Measurements from ENCODE around the gene UQCR10. TPM values are rescaled to one million over a fixed set of nuclear protein-coding genes. Genes with fewer than 3 reads are reported as not detected.

Gene UQCR10
- 271 TPM for total RNA-seq
- long read RNA-seq, transcript UQCR10-201 (2 exons, 916 nt): major isoform, 348 of 393 reads
- long read RNA-seq, transcript UQCR10-202 (2 exons, 584 nt): minor isoform, 40 of 393 reads
- long read RNA-seq, partial matches to known transcripts: 0 of 393 reads
- long read RNA-seq, other reads (novel, unspliced or antisense): 5 of 393 reads

- intact Hi-C loops (cut with DNase I): loop anchor here (5.0 kb wide), 2 partner anchors 215 to 235 kb away; partner anchors contain the start of gene THOC5
- DNase-seq (ENCODE audit: low spot score): peak; percentile 97
Observed at GRCh38 chr22:29767171-29768051, at the start of gene UQCR10. TSS of gene UQCR10 (plus strand) at chr22:29767369. CDS start at chr22:29767399, 30 bp downstream.

- DNase-seq (ENCODE audit: low spot score): no peak
- intact Hi-C loops (cut with DNase I): no loop called here
Observed at GRCh38 chr22:29717789-29718188, 49.4 kb upstream of the UQCR10 start.

- intact Hi-C loops (cut with DNase I): no loop called here
Observed at GRCh38 chr22:29718949-29719898, 47.9 kb upstream of the UQCR10 start.

GRCh38 chr22:29719899-29720645, 47.1 kb upstream of the UQCR10 start, which contains the start of gene CABP7:
TSS of gene CABP7 (plus strand) at chr22:29720003. CDS start at chr22:29720425, 422 bp downstream.
- no peak for DNase-seq (ENCODE audit: low spot score)
- intact Hi-C loops (cut with DNase I): no loop called here

More at GRCh38 chr22:29718949-29719898, 47.9 kb upstream of the UQCR10 start:
- no peak for DNase-seq (ENCODE audit: low spot score)

GRCh38 chr22:29720811-29721323, 46.3 kb upstream of the UQCR10 start:
- no peak for DNase-seq (ENCODE audit: low spot score)
- intact Hi-C loops (cut with DNase I): no loop called here

- no peak for DNase-seq (ENCODE audit: low spot score)
- intact Hi-C loops (cut with DNase I): no loop called here
Observed at GRCh38 chr22:29722151-29722550, 45.0 kb upstream of the UQCR10 start.

GRCh38 chr22:29722587-29722986, 44.6 kb upstream of the UQCR10 start:
- no peak for DNase-seq (ENCODE audit: low spot score)
- intact Hi-C loops (cut with DNase I): no loop called here

- intact Hi-C loops (cut with DNase I): no loop called here
- DNase-seq (ENCODE audit: low spot score): no peak
Observed at GRCh38 chr22:29723766-29724165, 43.4 kb upstream of the UQCR10 start.

GRCh38 chr22:29724843-29725242, 42.3 kb upstream of the UQCR10 start:
- intact Hi-C loops (cut with DNase I): no loop called here
- DNase-seq (ENCODE audit: low spot score): no peak

- intact Hi-C loops (cut with DNase I): no loop called here
- no peak for DNase-seq (ENCODE audit: low spot score)
Observed at GRCh38 chr22:29726106-29726505, 41.1 kb upstream of the UQCR10 start.

GRCh38 chr22:29726512-29727130, 40.5 kb upstream of the UQCR10 start:
- DNase-seq (ENCODE audit: low spot score): no peak
- intact Hi-C loops (cut with DNase I): no loop called here

- intact Hi-C loops (cut with DNase I): no loop called here
- no peak for DNase-seq (ENCODE audit: low spot score)
Observed at GRCh38 chr22:29727131-29727523, 40.0 kb upstream of the UQCR10 start.

- intact Hi-C loops (cut with DNase I): no loop called here
- DNase-seq (ENCODE audit: low spot score): no peak
Observed at GRCh38 chr22:29729161-29729560, 38.0 kb upstream of the UQCR10 start.

- intact Hi-C loops (cut with DNase I): no loop called here
- no peak for DNase-seq (ENCODE audit: low spot score)
Observed at GRCh38 chr22:29731058-29731850, 35.9 kb upstream of the UQCR10 start.

- DNase-seq (ENCODE audit: low spot score): no peak
- intact Hi-C loops (cut with DNase I): no loop called here
Observed at GRCh38 chr22:29732883-29733282, 34.3 kb upstream of the UQCR10 start.

GRCh38 chr22:29733362-29734201, 33.6 kb upstream of the UQCR10 start:
- no peak for DNase-seq (ENCODE audit: low spot score)
- intact Hi-C loops (cut with DNase I): no loop called here

GRCh38 chr22:29734406-29734805, 32.8 kb upstream of the UQCR10 start:
- DNase-seq (ENCODE audit: low spot score): no peak
- intact Hi-C loops (cut with DNase I): no loop called here

Measured in cardiac septum (tissue), 1 donor.